ENCODE data around the gene PRF1. TPM values are rescaled to one million over a fixed set of nuclear protein-coding genes. Genes with fewer than 3 reads are reported as not detected.

PRF1 gene
- total and polyA plus RNA-seq, 7 donors: 0.16 to 5.0 (median 1.5) TPM; not detected in 1

- no peaks in the 10 kb centered on the region for H3K9me3 ChIP-seq
- TF ChIP-seq CTCF (IDR thresholded peaks at IDR 0.05): no peak
- TF ChIP-seq EP300 (IDR thresholded peaks at IDR 0.05): no peak
- no peak for TF ChIP-seq POLR2A (IDR thresholded peaks at IDR 0.05)
- no peak for TF ChIP-seq POLR2AphosphoS5 (IDR thresholded peaks at IDR 0.05)
- no peaks in the 10 kb centered on the region for H3K36me3 ChIP-seq
- H3K4me3 ChIP-seq: no peak overlapping the region
- intact Hi-C loops (cut with DNase I): no loop called here
- H3K27me3 ChIP-seq: no peaks in the 10 kb centered on the region
- no peaks in the 10 kb centered on the region for H3K4me1 ChIP-seq
- H3K27ac ChIP-seq: no peak overlapping the region
- no peak for DNase-seq
- 77 to 80% methylated on average over 5 of the region's 5 CpGs for WGBS, 2 donors
Measured at GRCh38 chr10:70595566-70596016, 7.0 kb downstream of the PRF1 start.

- 80 to 84% methylated on average over 3 of the region's 3 CpGs for WGBS, 2 donors
- TF ChIP-seq POLR2A (IDR thresholded peaks at IDR 0.05): no peak
- TF ChIP-seq EP300 (IDR thresholded peaks at IDR 0.05): no peak
- no peak for TF ChIP-seq POLR2AphosphoS5 (IDR thresholded peaks at IDR 0.05)
- TF ChIP-seq CTCF (IDR thresholded peaks at IDR 0.05): no peak
- Histone ChIP-seq H3K9me3 (no peaks in the 10 kb centered on the region), H3K4me1 (no peaks in the 10 kb centered on the region), H3K27me3 (no peaks in the 10 kb centered on the region), H3K36me3 (no peaks in the 10 kb centered on the region), H3K4me3 (no peak overlapping the region), H3K27ac (no peak overlapping the region)
- intact Hi-C loops (cut with DNase I): no loop called here
- no peak for DNase-seq
Measured at GRCh38 chr10:70594161-70594560, 8.4 kb downstream of the PRF1 start.

GRCh38 chr10:70593513-70593890 lies 9.0 kb downstream of the PRF1 start:
- H3K36me3 ChIP-seq: no peaks in the 10 kb centered on the region
- intact Hi-C loops (cut with DNase I): no loop called here
- no peak overlapping the region for H3K4me3 ChIP-seq
- DNase-seq: no peak
- TF ChIP-seq POLR2AphosphoS5 (IDR thresholded peaks at IDR 0.05): no peak
- TF ChIP-seq EP300 (IDR thresholded peaks at IDR 0.05): no peak
- no peak for TF ChIP-seq POLR2A (IDR thresholded peaks at IDR 0.05)
- no peak for TF ChIP-seq CTCF (IDR thresholded peaks at IDR 0.05)
- H3K27ac ChIP-seq: no peak overlapping the region
- 76 to 94% methylated on average over 7 of the region's 7 CpGs for WGBS, 2 donors
- H3K27me3 ChIP-seq: no peaks in the 10 kb centered on the region
- no peaks in the 10 kb centered on the region for H3K4me1 ChIP-seq
- H3K9me3 ChIP-seq: no peaks in the 10 kb centered on the region

GRCh38 chr10:70592746-70593512 lies 9.6 kb downstream of the PRF1 start:
- no peaks in the 10 kb centered on the region for H3K9me3 ChIP-seq
- H3K4me1 ChIP-seq: no peaks in the 10 kb centered on the region
- DNase-seq: no peak
- H3K27ac ChIP-seq: no peak overlapping the region
- no peaks in the 10 kb centered on the region for H3K36me3 ChIP-seq
- no peak for TF ChIP-seq POLR2A (IDR thresholded peaks at IDR 0.05)
- TF ChIP-seq CTCF (IDR thresholded peaks at IDR 0.05): no peak
- no peak for TF ChIP-seq POLR2AphosphoS5 (IDR thresholded peaks at IDR 0.05)
- TF ChIP-seq EP300 (IDR thresholded peaks at IDR 0.05): no peak
- no peak overlapping the region for H3K4me3 ChIP-seq
- intact Hi-C loops (cut with DNase I): no loop called here
- no peaks in the 10 kb centered on the region for H3K27me3 ChIP-seq
- WGBS, 2 donors: 61 to 79% methylated on average over 16 of the region's 16 CpGs
